Measurements from ENCODE around the gene HHAT.

Gene HHAT

DNA sequence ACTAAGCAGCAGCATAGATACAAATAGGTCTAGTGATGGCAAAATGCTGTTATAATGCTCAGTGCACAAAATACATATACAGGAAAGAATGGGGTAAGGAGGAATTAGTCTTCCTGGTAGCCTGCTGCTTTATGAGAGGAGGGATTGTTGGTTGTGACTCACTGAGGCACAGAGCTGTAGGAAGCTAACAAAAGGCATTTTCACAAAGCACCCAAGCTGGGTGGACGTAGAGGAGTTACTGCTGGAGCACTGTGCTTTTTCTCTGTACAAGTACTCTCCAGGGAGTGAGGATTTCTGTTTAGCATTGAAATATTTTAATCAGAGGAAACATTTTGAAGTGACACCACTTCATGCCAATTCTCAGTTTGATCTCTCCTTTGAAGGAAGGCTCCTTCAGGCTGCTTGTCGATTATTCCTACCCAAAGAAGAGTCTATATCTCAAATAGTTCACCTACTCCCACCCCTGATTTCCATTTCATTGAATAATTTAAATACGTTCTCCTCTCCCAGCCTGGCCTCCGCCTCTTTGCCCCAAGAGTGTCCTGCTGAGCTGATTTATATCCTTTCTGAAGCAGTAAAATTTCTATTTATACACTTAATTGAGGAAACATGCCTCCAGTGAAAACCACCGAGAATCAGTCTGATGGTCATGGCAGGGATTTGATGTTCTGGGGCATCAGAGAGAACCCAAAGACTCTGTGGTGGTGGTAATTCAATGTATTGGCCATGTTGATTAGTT is 271.9 kb downstream of the HHAT start:
- no peak for DNase-seq

DNA sequence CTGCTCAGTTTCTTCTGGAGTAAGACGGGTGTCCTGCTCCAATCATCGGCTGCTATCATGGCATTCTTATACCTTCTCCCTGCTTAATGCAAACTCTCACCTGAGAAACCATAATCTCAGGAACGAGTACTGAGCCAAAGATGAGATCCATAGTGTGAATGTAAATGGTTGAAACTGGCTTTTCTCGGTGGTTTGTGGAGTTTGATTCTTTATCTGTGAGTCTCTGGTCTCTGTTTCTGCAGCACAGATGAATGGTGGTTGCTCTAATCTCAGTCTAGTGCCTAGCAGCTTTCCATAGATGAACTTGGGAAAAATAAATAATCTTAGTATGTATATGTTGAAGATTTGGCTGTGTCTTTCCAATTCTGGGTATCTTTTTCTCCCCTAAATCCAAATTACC is 274.4 kb downstream of the HHAT start:
- no peak for DNase-seq

GRCh38 chr1:210605099-210605498 is 276.4 kb downstream of the HHAT start:
- DNase-seq: no peak

DNA sequence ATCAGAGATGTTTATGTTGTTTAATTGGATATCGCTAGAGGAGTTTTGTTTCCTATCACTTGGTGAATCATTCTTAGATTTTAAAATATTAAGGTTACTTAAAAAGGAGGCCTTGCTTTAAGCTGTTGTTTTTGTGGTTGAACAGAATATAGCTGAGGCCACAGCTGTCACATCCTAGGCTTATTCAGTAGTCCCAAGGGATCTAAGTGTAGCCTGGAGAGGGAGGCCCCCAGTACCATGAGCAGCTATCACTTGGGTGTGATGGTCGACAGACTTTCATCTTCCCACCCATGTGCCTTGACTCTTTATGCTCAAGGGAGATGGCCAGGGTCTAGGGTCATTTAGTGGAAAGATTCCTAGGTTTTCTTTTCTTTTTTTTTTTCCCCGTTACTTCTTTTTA is 278.7 kb downstream of the HHAT start:
- no peak for DNase-seq

DNA sequence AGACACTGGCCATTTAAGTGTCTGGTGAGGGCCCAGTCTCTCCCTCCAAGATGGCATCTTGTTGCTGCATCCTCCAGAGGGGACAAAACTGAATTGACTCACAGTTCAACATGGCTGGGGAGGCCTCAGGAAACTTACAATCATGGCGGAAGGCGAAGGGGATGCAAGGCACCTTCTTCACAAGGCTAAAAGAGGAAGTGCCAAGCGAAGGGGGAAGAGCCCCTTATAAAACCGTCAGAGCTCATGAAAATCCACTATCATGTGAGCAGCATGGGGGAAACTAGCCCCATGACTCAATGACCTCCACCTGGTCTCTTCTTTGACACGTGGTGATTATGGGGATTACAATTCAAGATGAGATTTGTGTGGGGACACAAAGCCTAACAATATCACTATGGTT is 280.1 kb downstream of the HHAT start:
- DNase-seq: no peak

- no peak for DNase-seq
Observed at GRCh38 chr1:210616356-210616755, 287.7 kb downstream of the HHAT start.

DNA sequence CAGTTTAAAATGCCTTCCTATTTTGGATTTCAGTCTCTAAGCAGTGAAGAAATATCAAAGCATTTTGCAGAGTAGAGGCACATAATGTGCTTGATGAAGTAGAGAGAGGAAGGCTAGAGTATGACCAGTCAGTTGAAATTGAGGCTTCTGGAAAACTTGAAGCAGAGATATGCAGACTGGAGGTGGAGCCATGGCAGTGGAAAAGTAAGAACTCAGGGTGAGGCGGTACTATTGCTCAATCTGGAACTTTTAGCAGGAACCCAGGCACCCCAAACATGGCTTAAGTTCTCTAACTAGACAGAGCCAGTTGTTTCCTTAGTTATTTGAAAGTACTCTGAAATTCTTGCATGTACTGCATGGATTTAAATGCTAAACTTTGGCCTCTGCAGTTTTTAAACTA is 288.6 kb downstream of the HHAT start:
- DNase-seq: no peak

DNA sequence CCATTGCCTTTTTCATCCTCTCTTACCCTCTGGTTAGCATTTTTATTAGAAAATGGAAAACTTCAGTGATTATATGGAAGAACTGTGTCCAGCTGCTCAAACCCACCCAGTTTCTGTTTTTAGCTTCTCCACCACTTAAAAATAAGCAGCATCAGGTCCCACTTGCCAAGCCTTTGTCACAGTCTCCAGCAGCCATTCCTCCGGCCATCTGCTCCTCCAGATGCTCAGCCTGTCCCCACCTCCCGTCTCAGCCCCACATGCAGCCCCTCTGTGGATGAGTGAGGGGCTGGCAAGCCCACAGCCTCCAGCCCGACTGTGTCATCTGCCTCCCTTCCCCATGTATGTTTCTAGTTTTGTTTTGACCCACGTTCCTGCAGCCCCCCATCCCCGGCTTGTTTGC is 289.7 kb downstream of the HHAT start:
- no peak for DNase-seq

- DNase-seq: no peak
Observed at GRCh38 chr1:210620867-210621488, 292.3 kb downstream of the HHAT start.

DNA sequence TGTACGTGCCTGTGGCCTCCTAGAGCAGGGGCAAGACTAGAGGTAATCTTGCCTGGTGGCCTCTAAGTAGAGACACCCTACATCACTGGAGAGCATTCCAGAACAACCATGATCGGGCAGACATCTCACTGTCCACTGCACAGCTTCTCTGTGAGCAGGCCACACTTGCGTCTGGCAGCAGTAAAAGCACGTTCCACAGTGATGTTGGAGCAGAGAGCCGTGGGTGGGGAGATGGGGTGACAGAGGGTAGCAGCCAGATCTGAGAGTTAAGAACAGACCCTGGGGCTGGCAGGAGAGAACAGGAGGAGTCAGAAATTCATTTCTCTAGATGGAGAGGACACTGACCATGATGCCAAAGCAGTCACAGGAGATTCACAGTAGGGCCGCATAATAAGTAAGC is 293.0 kb downstream of the HHAT start:
- no peak for DNase-seq

DNA sequence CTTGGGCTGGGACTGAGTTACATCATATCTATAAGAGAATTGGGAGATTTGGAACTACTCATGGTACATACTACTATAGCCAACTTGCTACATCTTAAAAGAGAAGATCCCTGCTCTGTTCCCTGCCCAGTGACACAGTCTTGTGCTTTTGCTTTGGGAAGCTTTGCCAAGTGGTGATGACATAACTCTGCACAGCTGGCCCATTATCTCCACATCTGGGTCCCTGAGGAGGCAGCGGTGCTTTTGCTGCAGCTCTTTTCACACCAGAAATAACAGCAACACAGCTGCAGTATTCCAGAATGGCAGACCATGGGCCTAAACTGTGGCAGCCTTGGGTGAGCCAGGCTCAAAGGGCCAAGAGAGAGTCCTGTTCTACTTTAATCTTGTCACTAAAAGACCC is 296.0 kb downstream of the HHAT start:
- no peak for DNase-seq

- DNase-seq: no peak
Observed at GRCh38 chr1:210625715-210626114, 297.0 kb downstream of the HHAT start.

GRCh38 chr1:210626341-210626740 is 297.6 kb downstream of the HHAT start:
- no peak for DNase-seq

DNA sequence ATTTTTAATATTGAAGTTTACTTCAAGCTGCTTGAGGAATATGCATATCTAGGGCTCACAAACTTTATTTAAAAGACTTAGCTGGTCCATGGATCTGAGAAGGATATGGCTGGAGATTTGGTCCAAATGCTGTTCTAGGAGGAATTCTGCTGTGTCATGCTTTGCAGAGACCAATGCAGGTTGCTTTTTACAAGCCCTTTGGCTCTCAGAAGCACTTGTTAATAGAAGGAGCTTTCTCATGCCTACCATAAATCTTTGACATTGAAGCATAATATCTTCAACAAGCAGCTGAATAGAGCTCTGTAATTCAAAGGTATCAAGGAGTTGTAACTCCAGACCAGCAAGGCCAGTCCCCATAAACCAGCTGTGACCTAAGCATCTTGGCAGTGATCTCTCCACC is 299.1 kb downstream of the HHAT start:
- no peak for DNase-seq

DNA sequence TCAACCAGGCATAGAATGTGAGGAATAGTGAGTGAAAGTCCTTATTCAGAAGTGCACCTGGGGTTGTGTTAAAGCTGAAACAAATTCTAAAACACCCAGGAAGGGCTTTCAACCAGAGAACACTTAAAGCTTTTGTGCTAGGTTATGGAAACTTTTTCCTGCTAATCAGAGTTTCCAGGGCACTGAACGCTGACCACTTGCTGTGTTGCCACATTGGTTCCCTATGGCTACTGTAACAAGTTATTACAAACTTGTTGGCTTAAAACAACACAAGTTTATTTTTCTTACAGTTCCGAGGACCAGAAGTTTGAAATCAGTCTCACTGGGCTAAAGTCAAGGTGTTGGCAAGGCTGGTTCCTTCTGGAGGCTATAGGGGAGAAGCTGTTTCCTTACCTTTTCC is 300.6 kb downstream of the HHAT start:
- DNase-seq: no peak

DNA sequence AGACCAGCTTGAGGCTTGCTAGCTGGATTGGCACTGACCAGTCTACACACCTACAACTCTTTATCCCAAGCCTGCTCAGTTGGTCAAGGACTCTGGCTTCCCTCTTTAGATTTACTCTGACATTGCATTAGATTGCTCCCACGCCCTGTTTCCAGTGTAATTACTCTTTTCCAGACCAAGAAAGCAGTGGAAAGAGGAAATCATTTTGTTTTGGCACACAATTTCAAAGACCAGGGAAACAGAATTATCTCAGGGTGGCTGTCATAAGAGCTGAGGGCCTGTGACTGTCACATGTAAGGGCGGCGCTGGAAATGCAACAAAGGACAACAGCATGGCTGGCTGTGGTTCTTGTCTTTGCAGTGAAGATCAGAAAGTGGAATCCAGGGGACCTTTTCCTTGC is 302.7 kb downstream of the HHAT start:
- no peak for DNase-seq

- DNase-seq: no peak
Observed at GRCh38 chr1:210633140-210633539, 304.4 kb downstream of the HHAT start.

DNA sequence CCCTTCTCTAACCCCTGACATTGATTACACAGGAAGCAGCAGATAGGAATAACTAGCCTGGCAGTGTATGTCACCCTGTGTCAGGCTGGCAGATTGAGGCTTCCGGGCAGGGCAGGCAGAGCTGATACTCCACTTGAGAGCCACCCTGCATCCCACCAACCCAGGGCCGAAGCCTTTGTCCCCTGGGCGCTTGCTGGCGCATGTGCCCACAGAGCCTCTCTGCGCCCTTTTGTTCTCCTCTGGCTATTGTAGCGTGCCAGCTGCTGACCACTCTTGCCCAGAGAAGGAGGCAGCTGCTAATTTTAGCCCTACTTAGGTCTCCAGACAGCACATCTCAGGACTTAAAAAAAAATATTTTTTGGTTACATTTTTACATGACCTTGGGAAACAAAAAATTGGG is 304.9 kb downstream of the HHAT start:
- DNase-seq: no peak

DNA sequence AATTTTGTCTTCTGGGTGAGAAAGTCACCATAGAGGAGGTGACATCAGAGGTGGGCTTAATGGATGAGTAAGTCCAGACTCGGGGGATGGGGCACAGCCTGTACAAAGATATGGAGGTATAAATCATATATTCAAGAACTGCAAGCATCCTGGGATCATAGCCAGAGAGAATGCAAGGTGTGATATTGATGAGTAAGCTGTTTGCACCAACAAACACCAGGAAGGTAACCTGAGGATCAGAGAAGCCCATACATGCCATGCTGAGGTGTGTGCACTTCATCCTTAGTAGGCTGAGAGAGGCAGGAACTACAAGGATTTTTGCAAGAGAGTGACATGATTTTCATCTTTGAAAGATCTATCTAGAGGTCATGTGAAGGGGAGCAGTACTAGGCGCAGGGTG is 306.4 kb downstream of the HHAT start:
- no peak for DNase-seq

DNA sequence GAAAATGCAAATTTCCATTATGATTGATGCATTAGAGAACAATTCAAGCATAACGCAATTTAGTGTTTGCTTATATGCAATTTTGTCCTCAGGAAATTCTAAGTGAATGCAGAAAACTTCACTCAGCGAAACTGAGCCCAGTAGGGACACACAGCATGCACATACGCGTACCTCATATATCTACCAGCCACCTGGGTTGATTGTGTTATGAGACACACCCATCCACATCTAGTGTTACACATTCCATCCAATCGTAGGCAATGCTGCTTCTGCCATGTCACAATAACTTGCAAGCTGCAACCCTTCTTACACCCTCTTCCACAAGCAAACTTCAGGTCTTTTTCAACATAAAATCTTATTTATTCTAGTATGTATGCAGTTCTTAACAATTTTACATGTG is 312.9 kb downstream of the HHAT start:
- no peak for DNase-seq

DNA sequence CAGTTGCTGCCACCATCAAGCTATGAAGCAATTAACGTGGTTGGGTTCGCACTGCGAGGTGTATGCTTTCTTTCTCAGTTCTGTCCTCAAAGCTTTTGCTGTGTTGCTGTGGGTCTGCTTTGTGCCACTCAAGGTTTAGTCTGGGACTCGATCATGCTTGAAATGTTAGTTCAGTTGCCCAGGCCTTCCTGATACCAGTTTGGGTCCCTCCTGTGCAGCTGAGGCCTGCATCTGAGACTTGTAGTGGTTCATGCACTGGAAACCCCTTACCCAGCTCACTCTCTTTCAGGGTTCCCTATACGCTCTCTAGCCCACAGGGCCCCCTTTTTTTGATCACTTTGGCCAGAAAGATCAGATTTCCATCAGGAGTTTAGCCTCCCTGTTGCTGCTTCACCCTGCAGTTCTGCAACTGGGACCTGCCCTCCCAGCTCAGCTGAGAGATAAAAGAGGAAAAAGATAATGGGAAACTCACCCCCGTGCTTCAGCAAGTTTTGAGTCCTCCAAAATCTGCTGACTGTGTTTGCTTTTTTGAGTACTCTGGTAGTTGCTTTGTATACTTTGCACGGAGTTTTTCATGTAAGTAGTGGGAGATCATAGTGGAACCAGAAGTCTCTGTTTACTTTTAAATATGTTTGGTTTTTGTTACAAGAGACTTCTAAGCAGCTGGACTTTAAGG is 317.0 kb downstream of the HHAT start:
- no peak for DNase-seq

GRCh38 chr1:210646258-210646616 is 317.5 kb downstream of the HHAT start:
- no peak for DNase-seq

GRCh38 chr1:210647406-210648333 is 319.0 kb downstream of the HHAT start:
- no peak for DNase-seq
